HG03521 (cell line): Measurements from ENCODE around the gene KRT33B.
"Not testable (repeated sequence)": the region's sequence is repeated elsewhere in the genome, so short reads cannot be mapped to it uniquely, and the experiment has no call there.

Source experiments
- ATAC-seq: cut with Tn5 transposase; IDR thresholded peaks from one replicate; pipeline ENCODE4 v1.9.1; 2021; ENCODE audit warnings: mild to moderate bottlenecking, moderate library complexity; ENCODE audit not compliant: unreplicated experiment

The KRT33B gene

DNA sequence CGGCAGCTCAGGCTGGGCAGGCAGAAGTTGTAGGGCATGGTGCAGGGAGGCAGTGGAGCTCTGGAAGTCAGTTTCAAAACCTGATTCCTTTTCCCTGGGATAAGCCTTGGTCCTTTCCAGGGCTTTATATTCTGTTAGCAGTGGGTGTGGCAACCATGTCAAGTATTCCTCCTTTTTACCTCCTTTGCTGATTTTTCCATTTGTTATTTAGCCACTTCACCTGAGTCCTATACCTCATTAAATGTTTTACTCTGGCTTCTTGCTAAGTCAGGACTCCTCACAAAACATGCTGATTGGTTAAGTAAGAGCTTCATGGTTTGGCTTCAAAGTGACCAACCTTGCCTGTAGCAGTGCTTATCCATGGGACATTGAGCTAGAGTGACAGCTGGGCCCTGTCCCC is at the start of gene KRT33B:
Gene KRT33B, minus strand, starts transcription at position 101 of the 400 bp plus-strand sequence. Its CDS starts 63 bp downstream, at position 38.
- ATAC-seq: no peak

DNA sequence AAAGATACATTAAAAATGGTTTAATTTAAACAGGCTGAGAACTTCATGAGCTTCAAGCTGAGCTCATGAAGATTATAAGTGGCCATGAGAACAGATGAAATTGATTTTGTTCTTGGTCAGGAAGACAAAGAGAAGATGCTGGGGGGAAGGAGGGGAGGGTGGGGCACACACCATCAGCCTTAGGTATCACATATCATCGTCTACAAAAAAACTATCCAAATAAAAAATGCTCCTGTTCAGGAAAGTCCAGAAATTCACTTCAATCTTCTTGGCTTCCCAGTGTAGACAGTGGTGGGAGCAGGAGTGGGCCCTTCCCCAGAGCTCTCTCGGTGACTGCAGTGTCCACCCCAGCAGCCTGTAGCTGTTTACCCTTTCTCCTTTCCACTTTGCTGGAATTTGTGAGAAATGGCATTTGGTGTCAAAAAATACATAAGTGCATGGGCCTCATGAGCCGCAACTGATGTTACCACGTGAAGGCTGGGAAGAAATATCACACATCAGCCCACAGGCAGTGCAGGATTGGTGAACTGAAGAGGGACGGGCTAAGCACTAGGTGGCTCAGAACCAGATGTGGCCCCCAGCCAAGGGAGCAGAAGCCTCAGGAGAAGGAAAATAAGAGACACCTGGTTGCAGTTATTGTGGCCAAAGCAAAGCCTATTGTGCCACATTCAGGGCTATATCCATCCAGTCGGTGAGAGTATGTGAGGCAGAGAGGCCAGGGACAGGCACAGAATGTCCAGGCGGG is 48.7 kb upstream of the KRT33B start:
- ATAC-seq: no peak

DNA sequence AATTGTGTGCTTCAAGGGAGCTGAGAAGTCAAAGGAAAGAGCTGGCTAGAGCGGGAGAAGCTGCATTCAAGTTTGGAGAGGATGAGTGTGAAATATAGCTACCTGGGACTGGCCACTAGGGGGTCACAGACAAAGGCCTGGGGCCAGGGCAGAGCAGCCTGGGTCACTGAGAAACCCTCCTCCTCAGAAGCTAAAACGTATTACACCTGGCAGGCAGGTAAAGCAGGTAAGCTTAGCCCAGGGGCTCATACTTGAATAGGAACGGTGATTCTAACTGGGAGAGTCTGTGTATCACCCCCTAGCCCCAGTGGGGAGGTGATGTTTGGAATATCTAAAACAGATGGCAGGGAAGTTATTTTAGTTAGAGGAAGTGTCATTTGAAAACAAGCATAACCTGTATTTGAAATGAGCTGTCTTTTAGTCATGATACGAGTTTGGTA is 48.0 kb upstream of the KRT33B start:
- ATAC-seq: no peak

DNA sequence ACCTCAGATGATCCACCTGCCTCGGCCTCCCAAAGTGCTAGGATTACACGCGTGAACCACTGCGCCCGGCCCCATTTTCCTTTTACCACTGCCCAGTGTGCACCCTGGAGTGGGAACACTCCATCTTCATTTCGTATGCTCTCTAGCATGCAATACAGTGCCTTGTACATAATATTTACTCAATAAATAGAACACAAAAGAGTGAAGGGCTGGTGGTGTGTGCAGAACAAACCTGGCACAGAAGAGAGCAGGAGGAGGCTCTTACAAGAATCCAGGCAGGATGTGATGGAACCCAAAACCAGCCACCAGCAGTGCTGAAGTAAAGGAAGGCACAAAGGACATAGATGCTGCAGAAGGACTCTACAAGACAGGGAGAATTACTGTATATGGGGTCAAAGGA is 47.5 kb upstream of the KRT33B start:
- ATAC-seq: no peak

DNA sequence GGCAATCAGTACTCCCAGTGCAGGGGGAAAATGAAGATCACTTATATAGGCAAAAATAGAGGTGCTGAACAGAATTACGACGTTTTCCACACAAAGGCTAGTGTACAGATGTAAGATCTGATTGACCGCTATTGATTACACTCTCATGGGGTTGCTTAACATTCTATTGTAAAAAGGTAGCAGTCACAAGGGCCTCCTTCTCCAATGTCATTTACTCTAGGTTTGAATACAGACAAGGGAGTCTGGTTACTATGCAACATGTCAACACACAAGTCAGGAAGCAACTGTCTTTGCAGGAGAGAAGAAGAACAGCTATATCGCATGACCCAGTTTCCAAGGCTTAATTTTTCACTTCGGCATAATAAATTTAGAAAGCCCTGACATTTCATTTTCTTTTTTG is 46.9 kb upstream of the KRT33B start:
- ATAC-seq: no peak

DNA sequence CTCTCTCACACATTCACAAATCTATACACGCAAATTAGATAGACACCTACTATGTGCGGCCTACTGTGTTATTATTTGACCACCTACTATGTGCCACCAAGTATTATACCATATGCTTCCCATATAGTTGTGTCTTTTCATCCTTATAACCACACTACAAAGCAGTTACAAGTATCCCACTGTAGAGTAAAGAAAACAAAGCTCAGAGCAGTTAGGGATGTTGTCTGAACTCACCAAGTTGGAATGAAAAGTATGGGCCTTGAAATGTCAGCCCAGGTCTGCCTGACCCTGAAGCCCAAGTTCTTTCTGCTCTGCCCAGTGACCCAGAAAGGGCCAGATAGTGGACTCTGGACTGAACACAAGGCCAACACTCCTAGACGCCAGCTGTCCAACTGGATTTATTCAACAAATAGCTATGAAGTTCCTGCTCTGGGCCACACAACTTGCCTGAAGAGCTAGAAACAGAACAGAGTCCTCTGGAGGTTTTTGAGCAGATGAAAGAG is 46.3 kb upstream of the KRT33B start:
- no peak for ATAC-seq

DNA sequence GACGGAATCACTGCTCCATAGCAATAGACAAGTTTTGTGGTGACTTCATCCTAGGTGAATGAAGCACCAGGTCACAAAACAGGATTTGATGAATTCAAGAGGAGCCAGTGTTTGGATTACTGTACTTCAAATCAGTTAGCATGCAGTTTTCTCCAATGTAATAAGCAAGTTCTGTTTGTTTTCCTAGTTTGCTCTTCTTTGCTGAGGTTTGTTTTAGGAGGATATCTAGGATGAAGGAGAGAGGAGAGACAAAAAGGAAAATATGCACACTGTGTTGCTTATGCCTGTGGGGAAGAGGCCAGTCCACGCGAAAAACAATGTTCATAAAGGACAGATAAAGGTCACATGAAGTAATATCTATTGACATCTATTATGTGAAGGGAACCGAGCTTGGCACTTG is 45.8 kb upstream of the KRT33B start:
- no peak for ATAC-seq

DNA sequence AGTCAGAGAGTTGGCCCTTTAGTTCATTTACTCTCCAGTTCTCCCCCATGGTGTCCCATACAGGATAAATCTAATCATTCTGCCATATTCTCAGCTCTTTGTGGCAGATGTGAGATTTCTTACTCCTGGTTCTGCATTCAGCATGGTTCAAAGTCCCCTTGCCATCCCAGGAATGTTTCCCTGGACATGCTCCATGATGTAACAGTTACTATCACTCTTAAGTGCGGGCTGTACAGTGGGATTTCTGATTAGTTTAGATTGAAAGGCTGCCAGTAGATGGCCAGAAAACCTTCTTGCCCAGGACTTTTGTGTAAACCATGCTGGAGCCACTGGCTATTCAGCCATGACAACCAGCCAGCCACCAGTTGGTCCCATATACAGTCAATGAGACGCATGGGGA is 44.4 kb upstream of the KRT33B start:
- no peak for ATAC-seq

DNA sequence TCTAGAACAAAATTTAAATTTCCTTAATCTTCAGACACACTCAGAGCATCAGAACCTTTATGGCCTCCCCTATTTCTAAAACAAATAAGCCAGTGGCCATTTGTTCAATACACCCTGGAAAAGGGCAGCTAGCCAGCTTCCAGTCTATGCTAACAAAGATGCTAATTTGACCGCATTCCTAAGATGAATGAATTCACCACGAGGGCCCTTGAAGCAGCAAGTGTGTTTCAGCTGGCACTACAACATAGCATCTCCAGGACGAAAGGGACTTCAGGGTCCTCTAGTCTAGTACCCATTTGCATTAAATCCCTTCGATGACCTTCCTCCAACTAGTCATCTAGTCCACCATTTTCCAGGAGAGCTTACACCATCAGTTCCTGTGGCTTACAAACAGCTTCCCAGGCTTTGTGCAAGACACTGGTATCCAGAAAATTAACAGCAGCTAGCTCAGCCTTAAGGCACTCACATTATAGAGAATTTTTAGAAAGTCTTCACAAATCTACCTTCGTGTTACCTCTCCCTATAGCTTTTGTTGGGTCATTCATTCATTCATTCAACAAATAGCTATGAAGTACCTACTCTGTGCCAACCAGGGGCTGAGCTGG is 43.8 kb upstream of the KRT33B start:
- no peak for ATAC-seq

DNA sequence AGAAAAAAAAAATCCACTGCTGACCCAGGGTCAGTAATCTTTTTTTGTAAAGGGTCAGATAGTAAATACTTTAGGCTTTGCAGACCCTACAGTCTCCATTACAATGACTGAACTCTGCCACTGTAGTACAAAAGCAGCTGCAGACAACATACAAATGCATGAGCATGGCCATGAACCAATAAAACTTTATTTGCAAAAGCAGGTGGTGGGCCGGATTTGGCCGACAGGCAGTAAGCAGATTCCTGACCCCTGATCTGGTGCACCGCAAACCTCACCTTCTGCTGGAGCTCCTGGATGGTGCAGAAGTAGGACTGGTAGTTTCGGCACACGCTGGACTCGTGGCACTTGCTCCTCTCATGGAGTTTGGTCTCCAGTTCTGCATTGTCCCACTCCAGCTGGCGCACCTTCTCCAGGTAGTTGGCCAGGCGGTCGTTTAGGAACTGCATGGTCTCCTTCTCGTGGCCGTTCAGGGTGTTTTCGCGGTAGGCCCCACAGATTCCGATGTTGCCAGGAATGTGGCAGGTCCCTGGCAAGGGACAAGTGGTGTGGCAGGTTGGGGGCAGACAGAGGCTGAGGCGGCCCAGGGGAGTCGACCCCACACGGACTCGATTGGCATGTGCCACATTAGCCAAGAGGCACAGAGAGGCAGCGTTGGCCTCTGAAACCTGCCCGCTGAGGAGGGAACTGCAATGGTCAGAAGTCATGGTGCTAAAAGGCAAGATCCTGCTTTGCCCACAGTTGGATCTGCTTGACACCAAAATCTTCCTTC is 41.6 kb upstream of the KRT33B start:
- no peak for ATAC-seq

DNA sequence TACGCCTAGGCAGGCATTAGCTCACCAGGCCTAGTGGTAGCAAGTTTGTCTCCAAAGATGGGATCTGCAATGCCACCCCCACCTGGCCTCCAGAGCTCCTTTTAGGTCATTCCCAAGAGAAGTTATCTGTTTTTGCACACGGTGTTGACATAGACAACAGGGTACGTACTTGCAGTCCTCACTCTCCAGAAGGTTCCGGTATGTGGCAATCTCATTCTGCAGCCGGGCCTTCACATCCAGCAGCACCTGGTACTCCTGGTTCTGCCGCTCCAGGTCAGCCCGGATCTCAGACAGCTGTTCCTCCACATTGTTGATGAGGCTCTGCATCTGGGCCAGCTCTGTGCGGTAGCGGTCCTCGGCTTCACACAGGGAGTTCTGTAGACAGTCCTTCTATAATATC is 37.6 kb upstream of the KRT33B start:
- ATAC-seq: no peak

DNA sequence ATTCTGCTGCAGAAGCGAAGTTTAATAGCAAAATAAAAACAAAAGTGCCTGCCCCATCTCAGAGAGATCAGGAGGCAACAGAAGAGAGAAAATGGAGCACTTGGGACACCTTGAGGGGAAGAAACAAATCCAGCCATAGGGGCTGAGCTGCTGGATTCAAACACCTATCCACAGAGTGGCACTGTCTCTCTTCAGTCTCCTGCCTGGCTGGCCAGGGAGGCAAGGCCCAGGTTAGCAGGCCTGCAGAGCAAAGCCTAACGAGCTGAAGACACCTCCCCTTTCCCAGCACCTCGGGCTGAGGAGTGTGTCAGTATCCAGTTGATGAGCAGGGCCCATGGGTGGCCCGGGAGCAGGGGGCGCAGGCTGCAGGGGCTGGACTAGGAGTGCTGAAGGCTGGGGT is 36.6 kb upstream of the KRT33B start:
- no peak for ATAC-seq

DNA sequence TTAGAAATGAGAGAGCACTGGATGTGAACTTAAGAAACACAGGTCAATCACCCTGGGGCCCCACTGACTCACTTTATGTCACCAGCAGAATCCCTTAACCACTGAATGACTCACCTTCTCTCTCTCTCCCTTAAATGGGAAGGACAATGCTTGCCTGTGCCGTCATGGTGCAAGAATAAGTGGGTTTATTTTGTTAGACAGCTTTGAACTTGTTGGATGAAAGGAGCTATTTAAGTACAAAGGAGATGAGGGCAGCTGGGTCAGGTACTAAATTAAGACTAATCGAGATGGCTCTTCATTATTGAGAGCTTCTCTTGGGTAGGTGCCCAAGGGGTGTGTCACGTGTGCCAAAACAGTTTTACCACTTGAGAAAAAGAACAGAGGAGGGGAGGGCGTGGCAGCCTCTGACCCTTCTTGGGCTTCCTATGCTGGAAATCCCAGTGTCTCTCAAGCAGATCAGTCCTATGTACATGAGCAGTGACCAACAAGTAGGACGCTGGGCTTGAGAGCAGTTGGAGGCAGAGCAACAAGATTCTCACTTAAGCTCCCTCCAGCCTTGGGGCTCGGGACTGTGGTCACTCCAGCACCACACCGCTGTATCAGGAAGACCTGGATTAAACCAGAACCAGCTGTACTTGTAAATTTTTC is 34.5 kb upstream of the KRT33B start:
- ATAC-seq: no peak

DNA sequence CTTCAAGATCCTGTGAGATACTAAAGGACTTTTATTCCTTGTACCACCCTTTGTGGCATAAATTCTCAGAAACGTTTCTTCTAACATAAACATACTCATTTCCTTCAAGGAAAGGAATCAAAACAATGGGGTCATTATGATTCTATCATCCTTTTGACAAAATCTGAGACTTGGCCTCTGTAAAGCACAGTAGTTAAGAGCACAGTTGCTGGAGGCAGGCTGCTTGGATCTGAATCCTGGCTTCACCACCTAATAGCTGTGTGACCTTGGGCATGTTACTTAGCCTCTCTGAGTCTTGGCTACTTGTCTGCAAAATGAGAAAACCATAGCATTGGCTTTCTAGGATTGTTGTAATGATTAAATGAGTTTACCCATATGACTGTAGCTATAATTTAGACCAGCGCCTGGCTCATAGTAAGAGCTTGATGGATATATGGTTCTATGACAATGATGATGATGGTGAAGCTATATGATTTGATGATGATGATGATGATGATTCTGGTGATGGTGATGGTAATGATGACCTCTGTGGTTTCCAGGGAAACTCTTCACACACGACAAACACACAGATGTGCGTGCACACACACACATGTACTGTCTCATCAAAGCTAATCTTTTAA is 33.9 kb upstream of the KRT33B start:
- no peak for ATAC-seq

DNA sequence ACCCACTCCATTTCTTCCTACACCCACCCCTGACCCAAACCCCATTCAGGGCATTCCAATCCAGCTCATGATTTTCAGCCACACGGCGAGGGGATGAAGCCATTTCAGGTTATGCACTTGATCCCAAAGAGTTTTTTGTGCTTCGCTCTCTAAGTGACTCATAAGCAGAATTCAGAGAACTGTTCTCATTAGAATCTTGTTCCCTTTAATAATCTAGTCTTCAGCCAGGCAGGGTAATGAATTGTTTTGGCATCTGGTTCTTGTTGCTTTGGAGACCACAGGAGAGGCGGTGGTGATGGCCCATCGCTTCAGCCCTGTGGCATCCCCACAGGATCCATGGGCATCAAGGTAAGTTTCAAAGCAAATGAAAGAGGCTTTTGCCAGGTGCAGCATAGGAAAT is 32.5 kb upstream of the KRT33B start:
- no peak for ATAC-seq

DNA sequence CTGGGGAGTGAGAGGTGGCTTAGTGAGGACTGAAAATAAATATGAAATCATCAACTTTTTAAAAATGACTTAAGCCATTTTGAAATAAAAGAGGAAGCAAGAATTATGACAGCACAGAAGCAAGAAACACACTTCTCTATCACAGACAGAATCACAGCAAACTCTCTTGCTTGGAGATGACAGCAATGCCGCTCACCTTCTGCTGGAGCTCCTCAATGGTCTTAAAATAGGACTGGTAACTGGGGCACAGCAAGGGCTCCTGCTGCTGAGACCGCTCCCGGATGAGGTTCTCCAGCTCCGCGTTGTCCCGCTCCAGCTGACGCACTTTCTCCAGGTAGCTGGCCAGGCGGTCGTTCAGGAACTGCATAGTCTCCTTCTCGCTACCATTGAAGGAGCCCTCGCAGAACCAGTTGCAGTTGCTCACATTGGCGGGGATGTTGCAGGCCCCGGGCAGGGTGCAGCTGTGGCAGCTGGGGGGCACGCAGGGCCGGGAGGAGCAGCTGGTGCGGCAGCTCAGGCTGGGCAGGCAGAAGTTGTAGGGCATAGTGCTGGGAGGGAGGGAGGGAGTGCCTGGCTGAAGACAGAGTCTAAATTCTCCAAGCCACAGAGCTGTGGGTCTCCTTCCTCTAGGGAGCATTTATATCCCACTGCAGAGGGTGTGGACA is 27.5 kb upstream of the KRT33B start, which contains the start of gene KRT31:
Gene KRT31, minus strand, starts transcription at position 613 of the 665 bp plus-strand sequence. Its CDS starts 69 bp downstream, at position 544.
- no peak for ATAC-seq

DNA sequence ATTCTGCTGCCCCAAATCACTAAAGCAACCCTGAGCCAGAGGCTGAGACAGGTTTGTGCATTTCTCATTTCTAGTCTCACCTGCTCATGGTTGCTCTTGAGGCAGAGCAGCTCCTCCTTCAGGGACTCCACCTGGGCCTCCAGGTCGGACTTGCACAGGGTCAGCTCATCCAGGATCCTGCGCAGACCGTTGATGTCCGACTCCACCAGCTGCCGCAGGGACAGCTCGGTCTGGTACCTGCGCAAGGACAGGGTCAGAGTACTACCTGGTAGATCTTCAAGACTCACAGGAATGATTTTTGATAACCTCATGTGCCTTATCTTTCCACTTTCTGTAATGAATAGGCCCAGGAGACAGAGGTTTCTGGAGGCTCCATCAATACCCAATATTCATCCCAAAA is 26.7 kb upstream of the KRT33B start:
- no peak for ATAC-seq

DNA sequence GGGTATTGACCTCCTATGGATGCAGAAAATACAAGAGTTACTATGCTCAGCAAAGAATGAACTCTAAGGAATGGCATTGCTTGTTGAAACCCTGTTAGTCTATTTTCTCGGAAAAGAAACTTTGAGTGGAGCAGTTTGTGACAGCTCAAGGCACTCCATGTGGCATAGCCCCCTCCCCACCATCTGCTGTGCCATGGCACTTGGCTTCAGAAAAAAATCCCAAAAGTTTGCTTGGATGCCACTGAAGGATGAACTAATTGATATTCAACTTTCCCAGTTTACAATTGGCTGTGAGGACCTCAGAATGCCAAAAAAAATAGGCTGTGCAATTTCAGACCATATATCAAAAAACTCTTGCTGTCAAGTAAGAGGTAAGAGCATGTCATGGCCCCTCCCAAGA is 26.0 kb upstream of the KRT33B start:
- no peak for ATAC-seq

DNA sequence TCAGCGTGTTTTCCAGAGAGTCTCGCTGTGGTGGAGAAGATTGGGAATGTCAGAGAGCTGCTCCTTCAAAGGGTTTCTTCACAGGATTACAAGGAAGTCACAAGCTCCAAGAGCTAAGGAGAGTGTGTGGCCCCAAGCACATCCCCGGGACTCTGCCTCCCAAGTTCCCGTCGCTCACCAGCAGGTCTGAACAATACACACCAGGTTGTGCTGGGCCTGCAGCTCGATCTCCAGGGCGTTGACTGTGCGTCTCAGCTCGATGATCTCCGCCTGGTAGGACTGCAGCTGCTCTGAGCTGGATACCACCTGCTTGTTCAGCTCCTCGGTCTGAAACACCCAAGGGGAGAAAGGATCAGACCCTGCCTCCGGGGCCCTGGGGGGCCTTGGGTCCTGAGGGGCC is 25.4 kb upstream of the KRT33B start:
- ATAC-seq: not testable (repeated sequence)
